Activated CD4-positive, alpha-beta T cell treated with anti-CD3 and anti-CD28 coated beads, Interleukin-2, Interleukin-4, amounts not matched to agents 100 ng/mL and 50 ng/mL, durations not matched to agents 16 hours and 8 hours (primary cell): ENCODE measurements around the gene HSPB9.

Experiments
- DNase-seq: peaks from one replicate; pipeline ENCODE4 v3.0.0-alpha.2; 2020; ENCODE audit warnings: low spot score

The HSPB9 gene

DNA sequence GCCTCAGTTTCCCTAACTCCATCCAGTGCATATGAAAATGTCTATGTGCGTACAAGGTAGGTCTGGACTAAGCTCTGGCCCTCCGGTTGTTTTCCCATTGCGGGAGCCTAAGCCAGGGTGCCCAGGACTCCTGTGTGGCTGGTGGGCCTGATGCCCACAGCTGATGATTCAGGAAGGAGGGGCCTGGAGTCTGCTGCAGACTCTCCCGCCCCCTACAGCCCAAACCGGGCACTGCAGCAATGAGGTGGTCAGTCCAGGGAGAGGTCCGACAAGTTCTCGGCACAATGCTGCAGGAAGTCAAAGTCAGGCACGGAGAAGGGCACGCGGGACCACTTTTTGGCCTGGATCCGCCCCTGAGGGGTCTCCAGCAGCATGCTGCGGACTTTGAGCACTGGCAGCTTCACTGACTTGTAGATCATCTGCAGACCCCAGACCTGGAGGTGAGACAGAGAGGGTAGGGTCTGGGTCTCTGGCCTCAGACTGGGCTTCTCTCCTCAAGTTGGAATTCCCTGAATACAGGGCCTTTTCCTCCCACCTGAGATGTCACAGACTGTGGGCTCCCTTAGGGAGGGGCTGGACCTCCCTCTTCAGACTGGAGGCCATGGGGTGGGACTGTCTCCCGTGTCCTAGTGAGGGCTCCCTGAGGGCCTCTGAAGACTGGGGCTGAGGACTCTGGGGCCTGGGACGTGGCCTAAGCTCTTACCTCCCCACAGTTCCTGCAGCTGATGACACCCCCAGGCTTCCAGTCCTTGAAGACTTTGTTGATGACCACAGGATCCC lies 20.9 kb upstream of the HSPB9 start:
- DNase-seq, result peak; percentile 73

DNA sequence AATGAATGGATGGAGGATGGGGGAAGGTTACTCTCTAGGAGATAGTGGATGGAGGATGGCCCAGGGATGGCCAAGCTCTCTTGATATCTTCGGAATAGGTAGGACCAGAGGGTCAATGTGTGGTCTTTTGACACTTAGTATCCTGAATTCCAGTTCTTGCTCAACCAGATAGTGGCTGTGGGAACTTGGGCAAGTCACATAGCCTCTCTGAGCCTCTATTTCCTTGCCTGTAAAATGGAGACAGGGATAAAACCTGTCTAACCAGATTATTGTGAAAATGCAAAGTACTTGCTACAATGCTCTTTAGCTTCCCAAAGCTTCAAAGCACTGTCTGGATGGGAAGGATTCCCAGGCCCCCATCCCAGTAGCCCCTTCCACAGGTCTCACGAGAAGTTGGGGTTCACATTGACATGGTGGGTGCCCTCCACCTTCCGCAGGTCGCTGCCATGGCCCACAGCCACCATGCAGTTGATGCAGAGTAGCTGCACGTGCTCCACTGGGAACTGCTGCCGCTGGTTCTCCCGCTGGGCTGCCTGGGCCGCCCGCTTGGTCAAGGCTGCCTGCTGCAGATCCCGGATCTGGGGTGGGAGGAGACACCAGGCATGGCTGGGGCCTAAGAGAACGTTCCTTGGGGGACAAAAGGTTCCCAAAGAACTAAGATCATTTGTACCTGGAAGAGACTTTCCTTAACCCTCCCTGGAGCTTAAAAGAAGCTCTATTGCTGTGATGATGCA lies 19.2 kb upstream of the HSPB9 start:
- no peak for DNase-seq

- DNase-seq, result no peak
These were observed 18.3 kb upstream of the HSPB9 start for GRCh38 chr17:42104264-42104663.

DNA sequence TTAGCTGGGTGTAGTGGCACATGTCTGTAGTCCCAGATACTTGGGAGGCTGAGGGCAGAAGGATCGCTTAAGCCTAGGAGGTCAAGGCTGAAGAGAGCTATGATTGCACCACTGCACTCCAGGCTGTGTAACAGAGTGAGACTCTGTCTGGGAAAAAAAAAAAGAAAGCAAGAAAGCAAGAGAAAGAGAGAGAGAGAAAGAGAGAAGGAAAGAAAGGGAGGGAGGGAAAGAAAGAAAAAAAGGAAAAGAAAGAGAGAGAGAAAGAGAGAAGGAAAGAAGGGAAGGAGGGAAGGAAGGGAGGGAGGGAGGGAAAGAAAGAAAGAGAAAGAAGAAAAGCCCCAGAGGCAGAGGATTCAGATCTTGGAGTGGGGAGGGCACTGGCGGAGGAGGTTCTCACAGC lies 16.6 kb upstream of the HSPB9 start:
- no peak for DNase-seq

- DNase-seq, result no peak
These were observed 15.5 kb upstream of the HSPB9 start for GRCh38 chr17:42107124-42107523.

DNA sequence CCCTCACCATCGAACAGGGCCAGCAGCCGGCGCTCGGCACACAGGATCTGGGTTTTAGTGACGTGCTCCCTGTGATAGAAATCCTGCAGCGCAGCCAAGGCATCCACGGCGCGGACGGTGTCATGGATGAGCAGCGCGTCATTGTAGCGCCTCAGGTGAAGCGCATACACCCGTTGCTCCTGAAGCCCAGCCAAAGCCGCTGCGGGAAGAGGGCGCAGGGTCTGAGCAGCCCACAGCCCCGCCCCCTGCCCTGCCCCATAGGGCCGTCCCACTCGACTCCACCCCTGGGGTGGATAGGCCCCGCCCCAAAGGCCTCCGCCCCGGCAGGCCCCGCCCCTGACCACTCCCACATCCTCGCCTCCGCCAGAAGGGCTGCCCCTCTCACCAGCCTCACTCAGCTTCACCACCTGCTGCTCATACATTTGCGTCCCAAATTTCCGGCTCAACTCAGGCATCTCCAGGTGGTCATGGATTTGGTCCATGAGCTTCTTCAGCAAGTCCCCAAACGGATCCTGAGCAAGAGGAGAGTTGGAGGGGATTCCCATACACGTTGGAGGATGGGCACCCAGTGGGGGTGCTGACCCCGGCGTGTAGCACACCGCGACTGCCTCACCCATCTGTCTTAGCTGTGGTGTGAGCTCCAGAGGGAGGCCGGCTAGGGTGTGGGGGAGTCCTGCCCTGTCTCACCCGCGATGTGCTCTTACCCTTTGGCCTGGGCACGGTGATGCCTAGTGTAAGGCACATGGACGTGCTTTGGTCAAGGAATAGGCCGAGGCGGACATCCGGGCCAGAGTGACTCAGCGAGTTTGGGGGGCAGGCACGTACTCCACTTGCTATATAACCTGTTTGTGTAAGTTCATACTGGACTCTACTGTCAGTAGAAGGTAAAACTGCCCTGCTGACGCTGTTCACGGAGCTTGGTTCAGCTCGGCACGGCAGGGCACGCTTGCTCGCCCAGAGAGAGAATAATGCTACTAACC lies 14.7 kb upstream of the HSPB9 start:
- DNase-seq, result peak; percentile 93

GRCh38 chr17:42109086-42109485 lies 13.5 kb upstream of the HSPB9 start:
- no peak for DNase-seq

GRCh38 chr17:42110301-42111264 lies 12.0 kb upstream of the HSPB9 start:
- DNase-seq, result no peak

GRCh38 chr17:42111265-42111636 lies 11.4 kb upstream of the HSPB9 start:
- DNase-seq, result no peak

- no peak for DNase-seq
These were observed 10.6 kb upstream of the HSPB9 start for GRCh38 chr17:42111871-42112551.

DNA sequence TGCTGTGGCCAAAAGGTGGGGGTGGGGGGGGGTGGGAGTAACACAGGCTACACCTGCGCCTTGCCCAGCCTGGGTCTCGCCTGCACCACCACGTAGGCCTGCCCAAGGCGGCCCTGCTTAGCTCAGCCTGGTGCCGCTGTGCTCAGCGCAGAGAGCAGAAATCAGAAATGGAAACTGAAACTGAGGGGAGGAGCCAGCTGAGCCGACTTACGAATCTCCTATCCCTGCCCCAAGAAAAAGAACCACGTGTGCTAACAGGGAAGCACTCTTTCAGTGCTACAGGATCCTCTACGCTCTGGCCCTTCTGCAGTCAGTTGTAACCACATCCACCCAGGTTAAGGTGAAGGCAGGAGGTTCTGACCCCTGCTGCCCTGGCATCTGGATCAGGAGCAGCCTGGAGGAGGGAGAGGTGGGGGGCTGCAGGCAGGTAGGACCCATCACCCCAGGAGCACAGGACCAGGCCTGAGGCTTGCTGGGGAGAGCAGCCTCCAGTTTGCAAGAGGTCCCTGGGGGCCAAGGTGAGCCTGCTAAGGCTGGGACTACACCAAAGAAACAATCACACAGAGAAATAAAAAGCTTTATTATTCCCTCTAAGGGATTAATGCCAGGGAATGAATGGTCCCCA lies 9.9 kb upstream of the HSPB9 start, which contains the start of gene DHX58:
Gene DHX58 (minus strand): TSS at position 163 of the 625 bp plus-strand sequence. CDS start 822 bp downstream, outside the sequence.
- DNase-seq, result peak; percentile 90

GRCh38 chr17:42113293-42114069 lies 9.1 kb upstream of the HSPB9 start:
- DNase-seq, result no peak

- no peak for DNase-seq
These were observed 8.5 kb upstream of the HSPB9 start for GRCh38 chr17:42114118-42114517.

- DNase-seq, result peak; percentile 84
These were observed 5.8 kb upstream of the HSPB9 start for GRCh38 chr17:42116705-42117396.

- no peak for DNase-seq
These were observed 5.0 kb upstream of the HSPB9 start for GRCh38 chr17:42117397-42118125.

GRCh38 chr17:42118126-42118510 lies 4.5 kb upstream of the HSPB9 start:
- no peak for DNase-seq

DNA sequence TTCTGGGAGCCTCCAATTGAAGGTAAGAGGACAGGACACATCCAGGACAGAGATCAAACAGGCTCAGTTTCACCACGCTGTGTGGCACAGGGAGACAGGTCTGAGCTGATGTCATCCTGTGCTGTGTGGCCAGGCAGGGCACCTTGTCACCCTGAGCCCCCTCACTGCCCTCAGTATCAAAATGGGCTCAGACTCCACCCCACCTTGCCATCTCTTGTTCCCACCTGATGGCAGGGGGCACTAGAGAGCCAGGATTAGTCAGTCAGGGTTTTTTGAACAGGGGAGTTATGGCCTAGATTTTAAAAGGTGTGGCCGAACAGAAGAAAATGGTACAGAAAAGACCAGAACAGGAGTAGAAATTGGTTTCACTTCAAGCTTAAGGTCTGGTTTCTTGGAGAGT lies 4.1 kb upstream of the HSPB9 start:
- peak; percentile 51 for DNase-seq

DNA sequence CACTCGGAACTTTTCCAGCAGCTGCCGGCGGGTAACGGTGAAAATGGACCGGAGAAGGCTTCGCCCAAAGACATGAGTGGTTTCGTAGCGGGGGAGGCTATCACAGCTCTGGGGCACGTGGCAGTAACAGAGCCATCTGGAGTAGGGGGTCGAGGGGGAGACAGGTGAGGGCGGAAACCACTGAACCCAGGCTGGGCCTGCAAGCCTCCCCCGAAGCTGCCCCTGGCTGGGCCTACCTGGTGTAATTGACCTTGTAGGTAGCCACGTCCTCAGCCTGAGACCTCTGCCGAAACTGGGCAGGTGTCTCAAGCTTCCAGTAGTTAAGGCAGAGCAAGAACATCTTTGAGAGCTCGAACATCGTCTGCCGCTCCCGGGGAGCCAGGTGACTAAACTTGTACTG lies 3.3 kb upstream of the HSPB9 start:
- DNase-seq, result no peak
